WTC11 (cell line): ENCODE measurements around the gene TOMM7.

ENCODE experiments used
- GABPB1 ChIP-seq: sonication (generic); formaldehyde crosslinking; IDR thresholded peaks from 2 replicates; pipeline ENCODE4 v1.8.1; 2023; ENCODE audit warnings: mild to moderate bottlenecking, missing genetic modification reagents
- ZNF423 ChIP-seq: fragments of 250-450 bp; sonication (Bioruptor Pico); IDR thresholded peaks from 2 replicates; pipeline ENCODE4 v2.1.2; 2022; ENCODE audit warnings: mild to moderate bottlenecking, moderate library complexity

DNA sequence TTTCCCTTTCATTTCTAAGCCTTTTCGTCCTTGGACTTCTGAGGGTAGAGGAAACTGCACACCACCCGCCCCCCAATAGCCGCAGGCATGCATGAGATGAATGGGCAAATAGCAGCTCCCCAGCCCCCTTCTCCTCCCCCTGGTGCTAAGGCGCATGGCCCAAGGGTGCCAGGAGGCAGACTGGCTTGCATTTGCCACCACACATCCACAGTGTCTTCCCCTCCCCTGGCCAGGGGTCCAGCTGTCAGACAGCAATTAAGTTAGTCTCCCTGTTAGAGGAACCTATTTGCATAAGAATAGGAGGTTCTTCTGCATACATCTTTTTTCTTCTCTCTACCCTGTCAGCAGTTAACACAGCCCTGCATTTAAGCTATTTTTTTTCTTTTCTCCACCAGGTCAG, 20.2 kb downstream of the TOMM7 start:
- TF ChIP-seq ZNF423 (CRISPR knock-in tag) (peak; percentile 86), GABPB1 (CRISPR knock-in tag) (no peak)
